Stimulated activated CD8-positive, alpha-beta memory T cell treated with anti-CD3 and anti-CD28 coated beads, Interleukin-4, amount 100 ng/mL, for 4 hours (primary cell): ENCODE results near the gene FCHO2.
A peak's percentile ranks its signal among the peaks of the same experiment; 100 is the strongest.
"Not testable (repeated sequence)": the region's sequence is repeated elsewhere in the genome, so short reads cannot be mapped to it uniquely, and the experiment has no call there.

Experiments
- DNase-seq, 2 donors: peaks; one replicate each; pipeline ENCODE4 v3.0.0-alpha.2; 2020; ENCODE audit warnings: low read depth in 2 of 2, low spot score in 1 of 2

FCHO2 gene

GRCh38 chr5:72955768-72956323 is at the start of gene FCHO2:
TSS of gene FCHO2 (plus strand) at chr5:72956041. CDS start at chr5:72956097, 56 bp downstream.
- peak; percentile 92 to 93 for DNase-seq

- no peak for DNase-seq
Observed at GRCh38 chr5:72906806-72907205, 49.0 kb upstream of the FCHO2 start.

GRCh38 chr5:72908664-72909063 is 47.2 kb upstream of the FCHO2 start:
- DNase-seq = no peak

GRCh38 chr5:72917371-72917776 is 38.5 kb upstream of the FCHO2 start:
- DNase-seq = no peak

GRCh38 chr5:72920690-72921502 is 34.9 kb upstream of the FCHO2 start:
- DNase-seq = no peak

- no peak for DNase-seq
Observed at GRCh38 chr5:72921886-72922285, 34.0 kb upstream of the FCHO2 start.

- no peak for DNase-seq
Observed at GRCh38 chr5:72922422-72922821, 33.4 kb upstream of the FCHO2 start.

GRCh38 chr5:72925336-72926010 is 30.4 kb upstream of the FCHO2 start:
- no peak for DNase-seq

GRCh38 chr5:72932686-72933085 is 23.2 kb upstream of the FCHO2 start:
- DNase-seq = not testable (repeated sequence)

GRCh38 chr5:72934953-72935725 is 20.7 kb upstream of the FCHO2 start:
- not testable (repeated sequence) for DNase-seq

- no peak for DNase-seq
Observed at GRCh38 chr5:72936893-72937292, 18.9 kb upstream of the FCHO2 start.

GRCh38 chr5:72937517-72938061 is 18.3 kb upstream of the FCHO2 start:
- DNase-seq = no peak

- no peak for DNase-seq
Observed at GRCh38 chr5:72938206-72938605, 17.6 kb upstream of the FCHO2 start.

GRCh38 chr5:72940082-72940481 is 15.8 kb upstream of the FCHO2 start:
- no peak for DNase-seq

- DNase-seq = no peak
Observed at GRCh38 chr5:72943307-72943706, 12.5 kb upstream of the FCHO2 start.

GRCh38 chr5:72947498-72947897 is 8.3 kb upstream of the FCHO2 start:
- no peak for DNase-seq

- no peak for DNase-seq
Observed at GRCh38 chr5:72949481-72949880, 6.4 kb upstream of the FCHO2 start.

GRCh38 chr5:72951671-72952468 is 4.0 kb upstream of the FCHO2 start:
- DNase-seq = no peak

- no peak for DNase-seq
Observed at GRCh38 chr5:72954389-72954788, 1.5 kb upstream of the FCHO2 start.

- DNase-seq = peak in 1 of 2 donors; percentile 0
Observed at GRCh38 chr5:72955143-72955767, 586 bp upstream of the FCHO2 start.
